Breast epithelium (tissue), 3 donors: Measurements from ENCODE around the gene BMI1.

ENCODE experiments used
- CTCF ChIP-seq, 3 donors: fragments of 450-650 bp; IDR thresholded peaks; one replicate each; pipeline ENCODE4 v1.5.1; 2016 to 2017; ENCODE audit warnings: antibody characterized with exemption in 3 of 3, mild to moderate bottlenecking in 3 of 3, moderate library complexity in 3 of 3
- POLR2A ChIP-seq: fragments of 450-650 bp; IDR thresholded peaks from one replicate; pipeline ENCODE4 v1.6.1; 2016; ENCODE audit warnings: antibody characterized with exemption, mild to moderate bottlenecking, moderate library complexity
- POLR2AphosphoS5 ChIP-seq, 3 donors: sonication (generic); formaldehyde crosslinking; IDR thresholded peaks; one replicate each; pipeline ENCODE4 v1.6.1; 2017; ENCODE audit warnings: antibody characterized with exemption in 3 of 3

- no peak for TF ChIP-seq CTCF (IDR thresholded peaks at IDR 0.05)
- no peak for TF ChIP-seq POLR2A
- TF ChIP-seq POLR2AphosphoS5 (IDR thresholded peaks at IDR 0.05), result no peak
These were observed 51.4 kb downstream of the BMI1 start for GRCh38 chr10:22372298-22372697.
